Mesendoderm (in vitro differentiated cells): ENCODE measurements around the gene KEAP1.
"Not testable (repeated sequence)": the region's sequence is repeated elsewhere in the genome, so short reads cannot be mapped to it uniquely, and the experiment has no call there.

ENCODE experiments used
- DNase-seq: peaks from one replicate; pipeline ENCODE4 v3.0.0; 2013
- H2AK5ac ChIP-seq: 2 replicates; pipeline ENCODE4 v1.6.1; 2013; ENCODE audit warnings: low read length, inconsistent platforms
- H2BK120ac ChIP-seq: 2 replicates; pipeline ENCODE4 v1.6.1; 2013; ENCODE audit warnings: low read depth, mild to moderate bottlenecking, low read length, moderate library complexity, mixed read lengths
- H2BK15ac ChIP-seq: replicated peaks from 2 replicates; pipeline ENCODE4 v1.6.1; 2013; ENCODE audit warnings: low read depth, mild to moderate bottlenecking, moderate library complexity
- H2BK5ac ChIP-seq: 2 replicates; pipeline ENCODE4 v1.6.1; 2013; ENCODE audit warnings: low read length, inconsistent platforms
- H3K18ac ChIP-seq: 2 replicates; pipeline ENCODE4 v1.6.1; 2013; ENCODE audit warnings: mild to moderate bottlenecking, low read length, mixed read lengths
- H3K23ac ChIP-seq: one replicate; pipeline ENCODE4 v1.6.1; 2013; ENCODE audit warnings: low read length
- H3K27ac ChIP-seq: 2 replicates; pipeline ENCODE4 v1.5.1; 2013; ENCODE audit warnings: low read depth, mild to moderate bottlenecking, inconsistent platforms, low read length, moderate library complexity
- H3K27me3 ChIP-seq: 2 replicates; pipeline ENCODE4 v1.6.1; 2013; ENCODE audit warnings: low read length, control low read depth, mild to moderate bottlenecking, inconsistent platforms; ENCODE audit not compliant: insufficient read depth, poor library complexity
- H3K36me3 ChIP-seq: 2 replicates; pipeline ENCODE4 v1.6.1; 2013; ENCODE audit warnings: low read length, inconsistent platforms; ENCODE audit not compliant: control insufficient read depth, insufficient read depth
- H3K4ac ChIP-seq: one replicate; pipeline ENCODE4 v1.6.1; 2013; ENCODE audit warnings: low read depth, mild to moderate bottlenecking, low read length, moderate library complexity
- H3K4me1 ChIP-seq: 2 replicates; pipeline ENCODE4 v1.6.1; 2013; ENCODE audit warnings: low read depth, low read length, inconsistent platforms; ENCODE audit not compliant: control insufficient read depth
- H3K4me2 ChIP-seq: 2 replicates; pipeline ENCODE4 v1.6.1; 2013; ENCODE audit warnings: low read length
- H3K4me3 ChIP-seq: 2 replicates; pipeline ENCODE4 v1.5.1; 2013; ENCODE audit warnings: mild to moderate bottlenecking, low read length
- H3K56ac ChIP-seq: one replicate; pipeline ENCODE4 v1.6.1; 2013; ENCODE audit warnings: low read length
- H3K79me1 ChIP-seq: 2 replicates; pipeline ENCODE4 v1.6.1; 2013; ENCODE audit warnings: low read length, inconsistent platforms
- H3K79me2 ChIP-seq: 2 replicates; pipeline ENCODE4 v1.6.1; 2013; ENCODE audit warnings: mild to moderate bottlenecking, low read length; ENCODE audit not compliant: control insufficient read depth, insufficient read depth
- H3K9ac ChIP-seq: 2 replicates; pipeline ENCODE4 v1.6.1; 2013; ENCODE audit warnings: low read length, inconsistent platforms
- H4K5ac ChIP-seq: one replicate; pipeline ENCODE4 v1.6.1; 2013; ENCODE audit warnings: low read length
- H4K8ac ChIP-seq: one replicate; pipeline ENCODE4 v1.6.1; 2013; ENCODE audit warnings: low read depth, mild to moderate bottlenecking, control low read depth, low read length, moderate library complexity
- WGBS: extraction: QIAGEN DNeasy Blood & Tissue Kit; methylation state at CpG from one replicate; pipeline ENCODE4 v1.1.7; 2013; ENCODE audit warnings: low lambda C conversion rate, missing lambda C conversion rate; ENCODE audit not compliant: insufficient coverage; ENCODE audit errors: extremely low coverage; 5-methylcytosine and 5-hydroxymethylcytosine counted together

The KEAP1 gene

GRCh38 chr19:10535613-10536012 lies 32.5 kb upstream of the KEAP1 start:
- WGBS: no CpG with 5 or more reads among the region's 6 CpGs
- no peak overlapping the region for H2BK15ac ChIP-seq
- H3K4me3 ChIP-seq: no peak overlapping the region
- no peaks in the 10 kb centered on the region for H3K4me1 ChIP-seq
- no peak overlapping the region for H2AK5ac ChIP-seq
- no peak overlapping the region for H2BK5ac ChIP-seq
- H3K23ac ChIP-seq: no peak overlapping the region
- H3K4ac ChIP-seq: no peak overlapping the region
- no peaks in the 10 kb centered on the region for H3K36me3 ChIP-seq
- no peak overlapping the region for H4K8ac ChIP-seq
- H3K18ac ChIP-seq: no peak overlapping the region
- no peak overlapping the region for H4K5ac ChIP-seq
- H3K27me3 ChIP-seq: no peaks in the 10 kb centered on the region
- H3K9ac ChIP-seq: no peak overlapping the region
- DNase-seq: no peak
- H3K27ac ChIP-seq: no peak overlapping the region
- H3K79me2 ChIP-seq: no peaks in the 10 kb centered on the region
- H3K4me2 ChIP-seq: no peak overlapping the region
- no peaks in the 10 kb centered on the region for H3K79me1 ChIP-seq
- no peak overlapping the region for H2BK120ac ChIP-seq
- H3K56ac ChIP-seq: no peak overlapping the region

GRCh38 chr19:10533646-10534386 lies 30.7 kb upstream of the KEAP1 start:
- H4K8ac ChIP-seq: no peak overlapping the region
- no peak overlapping the region for H3K18ac ChIP-seq
- no peak overlapping the region for H3K4me2 ChIP-seq
- no peaks in the 10 kb centered on the region for H3K27me3 ChIP-seq
- no peak overlapping the region for H3K27ac ChIP-seq
- no peak overlapping the region for H3K23ac ChIP-seq
- no peaks in the 10 kb centered on the region for H3K4me1 ChIP-seq
- no peak overlapping the region for H3K4ac ChIP-seq
- no peaks in the 10 kb centered on the region for H3K36me3 ChIP-seq
- no peak for DNase-seq
- no peak overlapping the region for H3K4me3 ChIP-seq
- H4K5ac ChIP-seq: no peak overlapping the region
- no peak overlapping the region for H2BK120ac ChIP-seq
- H3K9ac ChIP-seq: no peak overlapping the region
- WGBS: no CpG with 5 or more reads among the region's 10 CpGs
- H2BK15ac ChIP-seq: no peak overlapping the region
- H3K56ac ChIP-seq: no peak overlapping the region
- H2AK5ac ChIP-seq: no peak overlapping the region
- H3K79me2 ChIP-seq: no peaks in the 10 kb centered on the region
- H2BK5ac ChIP-seq: no peak overlapping the region
- H3K79me1 ChIP-seq: no peaks in the 10 kb centered on the region

- H3K79me2 ChIP-seq: no peaks in the 10 kb centered on the region
- DNase-seq: no peak
- H2AK5ac ChIP-seq: no peak overlapping the region
- no peak overlapping the region for H3K27ac ChIP-seq
- H3K56ac ChIP-seq: no peak overlapping the region
- H2BK5ac ChIP-seq: no peak overlapping the region
- no peak overlapping the region for H3K4me2 ChIP-seq
- H3K4ac ChIP-seq: no peak overlapping the region
- H2BK120ac ChIP-seq: no peak overlapping the region
- H3K9ac ChIP-seq: no peak overlapping the region
- no peak overlapping the region for H4K8ac ChIP-seq
- no peak overlapping the region for H3K4me3 ChIP-seq
- no peak overlapping the region for H2BK15ac ChIP-seq
- no peaks in the 10 kb centered on the region for H3K79me1 ChIP-seq
- H3K23ac ChIP-seq: no peak overlapping the region
- H3K18ac ChIP-seq: no peak overlapping the region
- no peaks in the 10 kb centered on the region for H3K36me3 ChIP-seq
- no peak overlapping the region for H4K5ac ChIP-seq
- WGBS: no CpG with 5 or more reads among the region's 1 CpG
- no peaks in the 10 kb centered on the region for H3K27me3 ChIP-seq
- no peaks in the 10 kb centered on the region for H3K4me1 ChIP-seq
These were observed 29.3 kb upstream of the KEAP1 start for GRCh38 chr19:10532457-10532856.

- H3K4me2 ChIP-seq, H2AK5ac ChIP-seq, H3K79me1 ChIP-seq, H3K9ac ChIP-seq, H3K56ac ChIP-seq, H3K23ac ChIP-seq, H3K4me3 ChIP-seq, H4K8ac ChIP-seq, H3K36me3 ChIP-seq, H3K27me3 ChIP-seq, H2BK5ac ChIP-seq, DNase-seq, H3K79me2 ChIP-seq, H3K4me1 ChIP-seq, H3K27ac ChIP-seq, H2BK120ac ChIP-seq, H2BK15ac ChIP-seq, H4K5ac ChIP-seq, H3K18ac ChIP-seq, H3K4ac ChIP-seq: not testable (repeated sequence)
- WGBS: no CpG with 5 or more reads among the region's 8 CpGs
These were observed 23.7 kb upstream of the KEAP1 start for GRCh38 chr19:10526887-10527286.

- H3K23ac ChIP-seq: no peak overlapping the region
These were observed 22.5 kb upstream of the KEAP1 start for GRCh38 chr19:10525636-10526035.

GRCh38 chr19:10523135-10523636 lies 20.0 kb upstream of the KEAP1 start:
- Histone ChIP-seq H3K56ac (no peak overlapping the region), H2BK5ac (no peak overlapping the region)

More at GRCh38 chr19:10525636-10526035, 22.5 kb upstream of the KEAP1 start:
- Histone ChIP-seq H3K27me3 (no peaks in the 10 kb centered on the region), H4K8ac (no peak overlapping the region), H3K9ac (no peak overlapping the region), H3K79me1 (no peaks in the 10 kb centered on the region), H3K4ac (no peak overlapping the region), H2BK120ac (no peak overlapping the region), H2BK5ac (no peak overlapping the region), H3K79me2 (no peaks in the 10 kb centered on the region), H4K5ac (no peak overlapping the region), H2BK15ac (no peak overlapping the region), H3K56ac (no peak overlapping the region), H3K4me2 (no peak overlapping the region), H2AK5ac (no peak overlapping the region), H3K36me3 (no peaks in the 10 kb centered on the region), H3K18ac (no peak overlapping the region), H3K4me1 (no peaks in the 10 kb centered on the region), H3K4me3 (no peak overlapping the region), H3K27ac (no peak overlapping the region)
- DNase-seq: no peak
- no CpG with 5 or more reads among the region's 7 CpGs for WGBS

More at GRCh38 chr19:10523135-10523636, 20.0 kb upstream of the KEAP1 start:
- H3K18ac ChIP-seq: no peak overlapping the region
- peaks cover 2% of the 10 kb centered on the region for H3K4me1 ChIP-seq
- H2AK5ac ChIP-seq: no peak overlapping the region
- no peaks in the 10 kb centered on the region for H3K79me1 ChIP-seq
- no peak overlapping the region for H3K27ac ChIP-seq
- no peak overlapping the region for H2BK15ac ChIP-seq
- no peak overlapping the region for H3K23ac ChIP-seq
- H3K36me3 ChIP-seq: no peaks in the 10 kb centered on the region
- H4K8ac ChIP-seq: no peak overlapping the region
- no peak overlapping the region for H3K9ac ChIP-seq
- no peaks in the 10 kb centered on the region for H3K79me2 ChIP-seq
- H3K4ac ChIP-seq: no peak overlapping the region
- H3K4me3 ChIP-seq: no peak overlapping the region
- H3K4me2 ChIP-seq: no peak overlapping the region
- DNase-seq: no peak
- no peak overlapping the region for H2BK120ac ChIP-seq
- WGBS: no CpG with 5 or more reads among the region's 3 CpGs
- no peaks in the 10 kb centered on the region for H3K27me3 ChIP-seq
- no peak overlapping the region for H4K5ac ChIP-seq
